H1 (cell line): Measurements from ENCODE around the gene SNHG17.

Experiments used
- CEBPB ChIP-seq: IDR thresholded peaks from 2 replicates; pipeline ENCODE4 v1.6.1; 2012; ENCODE audit warnings: low read depth, low read length
- GABPA ChIP-seq: IDR thresholded peaks from 2 replicates; pipeline ENCODE4 v1.6.1; 2011; ENCODE audit warnings: mild to moderate bottlenecking, low read length, moderate library complexity, borderline replicate concordance; ENCODE audit not compliant: insufficient read depth
- KDM1A ChIP-seq: fragments of 200-600, 300-600 bp; sonication (generic); IDR thresholded peaks from 2 replicates; pipeline ENCODE4 v1.7.1; 2016; ENCODE audit warnings: mild to moderate bottlenecking, low read length, borderline replicate concordance
- POLR2A ChIP-seq, 2 experiments: IDR thresholded peaks; 1 replicate in 1 of 2; 2 replicates in 1 of 2; pipeline ENCODE4 v1.6.1; 2011; ENCODE audit warnings: low read depth in 2 of 2, low read length in 2 of 2, mild to moderate bottlenecking in 2 of 2; ENCODE audit errors: control extremely low read depth in 1 of 2
- POLR2AphosphoS5 ChIP-seq: IDR thresholded peaks from 2 replicates; pipeline ENCODE4 v1.6.1; 2011; ENCODE audit warnings: low read depth, low read length
- RAD21 ChIP-seq, 2 experiments: IDR thresholded peaks in 1 of 2; conservative IDR thresholded peaks in 1 of 2; 2 replicates each; pipeline ENCODE4 v1.6.1; 2011; ENCODE audit warnings: low read depth in 2 of 2, low read length in 2 of 2, improper control_type of control experiment in 1 of 2, inconsistent platforms in 1 of 2, mild to moderate bottlenecking in 1 of 2, moderate library complexity in 1 of 2
- RBBP5 ChIP-seq: IDR thresholded peaks from 2 replicates; pipeline ENCODE4 v1.7.1; 2012; ENCODE audit warnings: low read depth, mild to moderate bottlenecking, inconsistent platforms, low read length, moderate library complexity, borderline replicate concordance
- TF ChIP-seq, protein P1 (sequence below): IDR thresholded peaks from 2 replicates; pipeline ENCODE4 v1.6.1; 2011; ENCODE audit warnings: low read length, improper control_type of control experiment
- TF ChIP-seq, protein P2 (sequence below), 3 experiments: IDR thresholded peaks; 1 replicate in 2 of 3; 2 replicates in 1 of 3; pipeline versions ENCODE4 v1.5.1 to v1.6.1; 2011; ENCODE audit warnings: low read length in 3 of 3, mild to moderate bottlenecking in 3 of 3, inconsistent platforms in 2 of 3, low read depth in 1 of 3, moderate library complexity in 1 of 3; ENCODE audit not compliant: insufficient read depth in 1 of 3; ENCODE audit errors: control extremely low read depth in 1 of 3

DNA sequence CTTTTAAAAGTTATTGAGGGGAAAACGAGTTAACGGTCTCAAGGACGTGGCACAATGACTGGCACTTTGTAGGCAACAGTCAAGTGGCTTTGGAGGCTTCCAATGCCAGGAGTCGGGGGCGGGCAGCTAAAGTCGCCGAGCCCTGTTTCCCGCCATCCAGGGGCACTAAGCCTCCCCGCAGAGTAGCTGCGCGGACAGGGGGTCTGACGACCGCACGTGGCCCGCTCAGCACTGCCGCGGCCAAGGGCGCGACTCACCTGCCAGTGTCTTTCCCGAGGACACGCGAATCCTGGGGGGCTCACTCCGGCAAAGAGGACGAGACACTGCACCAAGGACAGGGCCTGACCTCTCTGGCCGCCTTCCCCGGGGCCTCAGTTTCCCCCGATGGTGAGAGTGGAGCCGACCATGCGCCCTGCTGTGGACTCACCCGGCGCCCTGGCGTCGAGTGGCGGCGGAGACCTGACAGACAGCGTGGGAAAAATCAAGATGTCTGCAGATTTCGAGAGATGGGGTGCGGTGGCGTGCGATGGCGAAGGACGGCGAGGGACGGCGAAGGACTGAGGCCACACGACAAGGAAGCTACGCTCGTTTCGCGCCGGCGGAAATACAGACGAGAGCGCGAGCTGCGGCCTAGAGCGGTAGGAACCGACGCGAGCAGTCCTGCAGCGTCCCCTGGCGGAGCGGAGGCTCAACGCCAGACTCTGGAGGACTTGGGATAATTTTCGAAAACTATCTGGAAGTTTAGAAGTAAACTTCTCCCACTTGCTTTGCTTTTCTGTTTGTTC, at the start of gene SNHG17:
- TF ChIP-seq, protein P1, sequence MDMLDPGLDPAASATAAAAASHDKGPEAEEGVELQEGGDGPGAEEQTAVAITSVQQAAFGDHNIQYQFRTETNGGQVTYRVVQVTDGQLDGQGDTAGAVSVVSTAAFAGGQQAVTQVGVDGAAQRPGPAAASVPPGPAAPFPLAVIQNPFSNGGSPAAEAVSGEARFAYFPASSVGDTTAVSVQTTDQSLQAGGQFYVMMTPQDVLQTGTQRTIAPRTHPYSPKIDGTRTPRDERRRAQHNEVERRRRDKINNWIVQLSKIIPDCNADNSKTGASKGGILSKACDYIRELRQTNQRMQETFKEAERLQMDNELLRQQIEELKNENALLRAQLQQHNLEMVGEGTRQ: peak; percentile 4; the same call in 1 of the 2 replicates
- TF ChIP-seq KDM1A (no peak), RAD21 (IDR thresholded peaks at IDR 0.05 in 1 of 2, conservative IDR thresholded peaks at IDR 0.05 in 1 of 2; ENCODE audit: low read depth in 2 of 2, low read length in 2 of 2) (peak; percentile 24 to 42; a peak in 3 of 4 replicates), CEBPB (no peak; the same call in 1 of the 2 replicates), GABPA (peak; percentile 83; the same call in 1 of the 2 replicates), POLR2A (IDR thresholded peaks at IDR 0.05; ENCODE audit: control extremely low read depth in 1 of 2, low read depth in 2 of 2, low read length in 2 of 2) (peak; percentile 94 to 98), POLR2AphosphoS5 (peak; percentile 100), RBBP5 (no peak)
- TF ChIP-seq, protein P2, sequence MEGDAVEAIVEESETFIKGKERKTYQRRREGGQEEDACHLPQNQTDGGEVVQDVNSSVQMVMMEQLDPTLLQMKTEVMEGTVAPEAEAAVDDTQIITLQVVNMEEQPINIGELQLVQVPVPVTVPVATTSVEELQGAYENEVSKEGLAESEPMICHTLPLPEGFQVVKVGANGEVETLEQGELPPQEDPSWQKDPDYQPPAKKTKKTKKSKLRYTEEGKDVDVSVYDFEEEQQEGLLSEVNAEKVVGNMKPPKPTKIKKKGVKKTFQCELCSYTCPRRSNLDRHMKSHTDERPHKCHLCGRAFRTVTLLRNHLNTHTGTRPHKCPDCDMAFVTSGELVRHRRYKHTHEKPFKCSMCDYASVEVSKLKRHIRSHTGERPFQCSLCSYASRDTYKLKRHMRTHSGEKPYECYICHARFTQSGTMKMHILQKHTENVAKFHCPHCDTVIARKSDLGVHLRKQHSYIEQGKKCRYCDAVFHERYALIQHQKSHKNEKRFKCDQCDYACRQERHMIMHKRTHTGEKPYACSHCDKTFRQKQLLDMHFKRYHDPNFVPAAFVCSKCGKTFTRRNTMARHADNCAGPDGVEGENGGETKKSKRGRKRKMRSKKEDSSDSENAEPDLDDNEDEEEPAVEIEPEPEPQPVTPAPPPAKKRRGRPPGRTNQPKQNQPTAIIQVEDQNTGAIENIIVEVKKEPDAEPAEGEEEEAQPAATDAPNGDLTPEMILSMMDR (IDR thresholded peaks at IDR 0.05; ENCODE audit: control extremely low read depth in 1 of 3, insufficient read depth in 1 of 3, low read depth in 1 of 3, low read length in 3 of 3): peak; percentile 98 to 100 (median 99)
